BE2C (cell line): ENCODE data around the gene PLA2G4C.

Source experiments
- DNase-seq: peaks from one replicate; pipeline ENCODE4 v3.0.0-alpha.2; 2020
- H3K27me3 ChIP-seq: fragments of 250-450 bp; sonication (Bioruptor Pico); 2 replicates; pipeline ENCODE4 v1.5.1; 2020; ENCODE audit warnings: mild to moderate bottlenecking
- H3K36me3 ChIP-seq: fragments of 250-450 bp; sonication (Bioruptor Pico); 2 replicates; pipeline ENCODE4 v1.5.1; 2020; ENCODE audit warnings: mild to moderate bottlenecking
- H3K4me1 ChIP-seq: fragments of 250-450 bp; sonication (Bioruptor Pico); 2 replicates; pipeline ENCODE4 v1.5.1; 2020
- H3K4me3 ChIP-seq: 2 replicates; pipeline ENCODE4 v1.5.1; 2011; ENCODE audit warnings: low read depth, low read length
- H3K9me3 ChIP-seq: fragments of 250-450 bp; sonication (Bioruptor Pico); 2 replicates; pipeline ENCODE4 v1.5.1; 2020
- CTCF ChIP-seq: IDR thresholded peaks from 2 replicates; pipeline ENCODE4 v1.5.1; 2012; ENCODE audit warnings: mild to moderate bottlenecking, low read depth, low read length

Gene PLA2G4C

GRCh38 chr19:48000846-48001245 is 109.8 kb downstream of the PLA2G4C start:
- no peak for TF ChIP-seq CTCF
- no peaks in the 10 kb centered on the region for H3K36me3 ChIP-seq
- DNase-seq, result no peak
- no peak overlapping the region for H3K4me3 ChIP-seq
- no peaks in the 10 kb centered on the region for H3K4me1 ChIP-seq
- H3K27me3 ChIP-seq, result no peaks in the 10 kb centered on the region
- H3K9me3 ChIP-seq, result no peaks in the 10 kb centered on the region

- H3K9me3 ChIP-seq, result no peaks in the 10 kb centered on the region
- no peaks in the 10 kb centered on the region for H3K4me1 ChIP-seq
- no peaks in the 10 kb centered on the region for H3K27me3 ChIP-seq
- H3K36me3 ChIP-seq, result no peaks in the 10 kb centered on the region
- TF ChIP-seq CTCF, result no peak
- no peak for DNase-seq
- H3K4me3 ChIP-seq, result no peak overlapping the region
Measured at GRCh38 chr19:47998800-47999199, 111.8 kb downstream of the PLA2G4C start.
